NOMO-1 treated with DMSO at 0.1 percent for 48 hours (cell line): ENCODE measurements around the gene CORO7.
A peak's percentile ranks its signal among the peaks of the same experiment; 100 is the strongest.

ENCODE experiments used
- DNase-seq: peaks from one replicate; lab custom pipeline; 2025; ENCODE audit not compliant: unreplicated experiment; lab: John Stamatoyannopoulos, UW

Gene CORO7

GRCh38 chr16:4416200-4417032 lies at the start of gene CORO7:
TSS of gene CORO7 (minus strand) at chr16:4416596. CDS start at chr16:4416518, 78 bp downstream.
- DNase-seq: peak; percentile 95

GRCh38 chr16:4463522-4464163 lies 47.2 kb upstream of the CORO7 start:
- DNase-seq: no peak

GRCh38 chr16:4461250-4462085 lies 45.1 kb upstream of the CORO7 start:
- no peak for DNase-seq

- no peak for DNase-seq
Measured at GRCh38 chr16:4460936-4461249, 44.5 kb upstream of the CORO7 start.

GRCh38 chr16:4455951-4456350 lies 39.6 kb upstream of the CORO7 start:
- no peak for DNase-seq

GRCh38 chr16:4455081-4455480 lies 38.7 kb upstream of the CORO7 start:
- no peak for DNase-seq

- DNase-seq: no peak
Measured at GRCh38 chr16:4454623-4455022, 38.2 kb upstream of the CORO7 start.

GRCh38 chr16:4452674-4453073 lies 36.3 kb upstream of the CORO7 start:
- no peak for DNase-seq

- no peak for DNase-seq
Measured at GRCh38 chr16:4450931-4451519, 34.6 kb upstream of the CORO7 start.

GRCh38 chr16:4450430-4450829 lies 34.0 kb upstream of the CORO7 start:
- DNase-seq: no peak

GRCh38 chr16:4443986-4444385 lies 27.6 kb upstream of the CORO7 start:
- no peak for DNase-seq

- DNase-seq: no peak
Measured at GRCh38 chr16:4443271-4443670, 26.9 kb upstream of the CORO7 start.

- no peak for DNase-seq
Measured at GRCh38 chr16:4442371-4442770, 26.0 kb upstream of the CORO7 start.

- no peak for DNase-seq
Measured at GRCh38 chr16:4437366-4437765, 21.0 kb upstream of the CORO7 start.

- no peak for DNase-seq
Measured at GRCh38 chr16:4435337-4436067, 19.1 kb upstream of the CORO7 start.

- DNase-seq: no peak
Measured at GRCh38 chr16:4433914-4434787, 17.8 kb upstream of the CORO7 start.

GRCh38 chr16:4433228-4433627 lies 16.8 kb upstream of the CORO7 start:
- DNase-seq: no peak

GRCh38 chr16:4431023-4431422 lies 14.6 kb upstream of the CORO7 start:
- no peak for DNase-seq

GRCh38 chr16:4428500-4428899 lies 12.1 kb upstream of the CORO7 start:
- DNase-seq: no peak
